GM19240 (cell line): Measurements from ENCODE around the gene FUCA1.
"Not testable (repeated sequence)": the region's sequence is repeated elsewhere in the genome, so short reads cannot be mapped to it uniquely, and the experiment has no call there.

Source experiments
- DNase-seq: peaks from one replicate; pipeline ENCODE4 v3.0.0; 2011; ENCODE audit warnings: low spot score; ENCODE audit not compliant: insufficient read length

The FUCA1 gene

DNA sequence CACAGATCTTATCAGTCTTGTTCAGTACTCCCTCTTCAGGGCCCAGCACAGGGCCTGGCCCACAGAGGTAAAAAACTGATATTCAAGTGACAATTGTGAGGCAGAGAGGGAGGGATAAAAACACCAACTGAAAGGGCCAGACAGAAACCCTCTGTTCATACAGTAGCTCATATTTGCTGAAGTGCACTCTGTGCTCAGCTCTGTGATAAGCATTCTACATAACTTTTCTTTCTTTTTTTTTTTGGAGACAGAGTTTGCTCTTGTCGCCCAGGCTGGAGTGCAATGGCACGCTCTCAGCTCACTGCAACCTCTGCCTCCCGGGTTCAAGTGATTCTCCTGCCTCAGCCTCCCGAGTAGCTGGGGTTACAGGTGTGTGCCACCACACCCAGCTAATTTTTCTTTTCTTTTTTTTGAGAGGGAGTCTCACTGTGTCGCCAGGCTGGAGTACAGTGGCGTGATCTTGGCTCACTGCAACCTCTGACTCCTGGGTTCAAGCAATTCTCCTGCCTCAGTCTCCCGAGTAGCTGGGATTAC, 65.2 kb downstream of the FUCA1 start:
- DNase-seq, result not testable (repeated sequence)

DNA sequence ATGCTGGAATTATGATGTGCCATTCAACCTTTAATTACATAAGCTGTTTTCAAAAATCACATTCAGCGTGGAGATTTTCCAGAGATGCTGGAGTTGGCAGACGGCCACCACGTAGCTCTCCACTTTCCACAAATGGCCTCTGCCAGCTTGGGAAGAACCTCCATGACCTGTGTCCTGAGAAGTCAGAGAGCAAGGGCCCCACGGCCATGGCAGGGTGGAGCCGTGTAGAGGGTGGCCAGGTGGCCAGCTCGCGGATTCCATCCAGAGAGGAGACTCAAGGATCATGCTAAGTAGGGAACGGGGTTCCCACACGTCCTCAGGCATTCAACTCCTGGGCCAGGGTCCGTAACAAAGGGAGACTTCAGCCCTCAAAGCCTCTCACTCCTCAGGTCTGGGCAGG, 66.2 kb downstream of the FUCA1 start:
- DNase-seq, result no peak

DNA sequence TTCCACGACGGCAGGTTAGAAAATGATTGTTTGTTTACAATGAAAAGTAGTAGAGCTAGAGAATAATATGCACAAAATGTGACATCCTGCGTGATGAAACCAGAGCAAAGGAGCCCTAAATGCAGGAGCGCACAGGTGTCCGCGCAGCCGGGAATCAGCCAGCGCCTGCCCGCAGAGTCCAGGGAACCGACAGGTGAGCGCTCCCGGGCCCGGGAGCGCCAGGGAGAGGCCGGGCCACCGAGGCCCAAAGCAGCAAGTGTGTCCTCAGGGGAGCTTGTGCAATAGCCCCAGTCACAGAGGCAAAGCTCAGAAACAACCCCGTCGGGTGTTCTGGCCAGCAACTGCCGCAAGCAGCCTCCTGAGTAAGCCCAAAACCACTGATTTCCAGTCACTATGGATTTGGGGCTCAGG, 66.7 kb downstream of the FUCA1 start:
- DNase-seq, result no peak

DNA sequence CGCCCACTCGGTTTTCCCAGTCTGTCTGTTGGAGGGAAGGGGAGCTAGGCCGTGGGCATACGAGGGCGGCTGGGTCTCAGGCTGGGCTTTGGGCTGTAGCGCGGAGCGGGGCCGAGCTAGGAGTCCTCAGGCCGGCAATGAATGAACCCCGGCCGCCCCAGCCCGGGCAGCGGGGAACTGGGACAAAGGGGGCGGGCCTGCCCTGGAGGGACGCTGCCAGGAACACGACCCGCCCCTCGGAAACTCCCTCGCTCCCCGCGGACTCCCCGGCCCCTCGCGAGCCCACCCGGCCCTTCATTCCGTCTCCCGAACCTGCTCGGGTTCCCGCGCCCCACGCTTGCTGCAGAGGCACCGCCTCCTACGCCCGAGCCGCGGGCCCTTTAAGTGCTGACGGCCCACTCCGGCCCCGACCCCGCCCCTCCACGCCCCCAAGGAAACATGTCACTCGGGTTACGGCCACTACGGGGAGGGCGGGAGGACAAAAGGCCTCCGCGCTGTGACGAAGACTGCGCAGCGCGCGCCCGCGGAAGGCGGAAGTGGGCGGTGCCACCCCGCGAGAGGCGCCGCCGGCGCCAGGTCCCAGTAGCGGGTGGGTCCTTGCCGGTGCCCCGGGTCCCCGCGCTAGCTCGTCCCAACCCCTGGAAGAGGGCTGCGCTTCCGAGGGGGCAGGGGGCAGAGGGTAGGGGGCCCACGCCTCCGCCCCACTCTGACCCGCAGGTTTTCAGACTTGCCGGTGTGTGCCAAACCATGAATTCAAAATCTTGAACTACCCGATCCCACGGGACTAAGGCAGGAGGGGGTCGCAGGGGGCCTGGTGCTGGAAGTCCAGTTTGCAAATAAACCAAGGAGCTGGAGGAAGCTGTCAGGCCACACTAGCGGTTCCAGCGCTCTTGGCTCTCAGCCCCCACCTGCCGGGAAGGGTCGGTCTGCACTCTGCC, 67.4 kb downstream of the FUCA1 start, which contains the start of gene GALE:
Gene GALE, minus strand, starts transcription at position 355 of the 938 bp plus-strand sequence. CDS start 1,747 bp downstream, outside the sequence.
- peak; percentile 92 for DNase-seq

DNA sequence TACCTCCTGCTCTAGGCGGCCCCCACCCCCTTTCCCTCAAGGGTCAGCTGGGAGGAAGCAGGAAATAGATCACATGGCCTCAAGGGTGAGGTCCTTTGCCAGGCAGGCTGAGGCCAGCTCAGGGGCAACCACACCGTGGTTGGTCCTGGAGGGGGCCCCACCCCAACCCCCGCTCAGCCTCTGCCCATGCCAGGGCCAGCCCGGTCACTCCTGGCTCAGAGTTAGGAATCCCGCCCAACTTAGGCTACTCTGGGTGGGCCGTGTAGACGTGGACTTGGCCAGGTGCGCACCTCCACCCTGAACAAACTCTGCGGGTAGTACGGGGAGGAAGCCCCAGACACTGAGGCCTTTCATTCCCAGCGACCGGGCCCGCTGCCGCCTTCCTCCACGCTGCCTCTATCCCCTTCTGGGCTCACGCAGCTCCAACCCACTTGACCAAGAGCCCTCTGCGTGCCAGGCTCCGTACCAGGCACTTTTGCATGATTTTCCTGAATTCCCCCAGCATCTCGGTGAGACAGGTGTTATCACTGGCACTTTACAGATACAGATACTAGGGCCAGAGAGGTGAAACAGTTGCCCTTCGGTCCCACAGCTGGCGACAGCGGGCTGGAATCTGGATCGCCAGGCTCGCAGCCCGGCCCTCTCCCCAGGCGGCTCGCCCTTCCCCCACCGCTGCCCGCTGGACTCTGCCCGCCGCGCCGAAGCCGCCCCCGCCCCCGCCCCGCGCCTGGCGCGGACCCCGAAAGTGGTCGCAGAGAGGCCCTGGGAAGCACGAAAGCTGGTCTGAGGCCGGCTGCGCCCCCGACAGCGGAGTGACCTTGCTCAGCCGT, 68.3 kb downstream of the FUCA1 start:
- peak; percentile 33 for DNase-seq

DNA sequence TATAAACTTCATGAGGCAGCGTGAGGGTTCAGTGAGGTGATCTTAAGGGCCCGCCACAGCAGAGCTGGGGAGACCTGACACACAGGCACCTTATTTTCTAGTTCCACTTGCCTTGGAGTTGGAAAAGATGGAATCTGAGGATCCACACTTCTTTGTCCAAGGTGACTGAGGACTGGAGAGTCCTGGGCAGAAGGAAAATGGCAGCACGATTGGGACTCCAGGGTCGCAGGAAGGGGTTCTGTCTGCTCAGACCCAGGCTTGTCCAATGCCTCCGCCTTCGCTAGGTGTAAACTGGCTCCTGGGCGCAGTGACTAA, 68.9 kb downstream of the FUCA1 start:
- no peak for DNase-seq

DNA sequence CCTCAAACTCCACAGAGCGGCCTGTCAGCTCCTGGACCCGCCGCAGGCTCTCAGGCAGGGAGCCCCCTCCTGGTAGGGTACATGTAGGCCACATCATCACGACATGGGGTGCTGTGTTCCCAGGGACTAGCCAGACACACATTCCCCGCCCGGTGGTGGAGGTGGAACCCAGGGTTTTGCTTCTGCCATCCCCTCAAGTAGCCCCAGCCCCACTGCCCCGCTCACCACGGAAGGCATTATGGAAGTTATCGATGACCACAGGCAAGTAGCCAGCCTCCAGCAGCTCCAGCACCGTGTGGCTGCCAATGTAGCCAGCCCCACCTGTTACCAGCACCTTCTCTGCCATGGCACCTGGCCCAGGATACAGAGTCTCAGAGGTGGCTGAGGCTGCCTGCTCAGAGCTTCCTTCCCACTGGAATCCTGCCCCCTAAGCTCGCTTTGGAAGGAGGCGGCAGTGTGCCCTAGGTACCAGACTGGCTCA, 69.4 kb downstream of the FUCA1 start:
- DNase-seq, result no peak

DNA sequence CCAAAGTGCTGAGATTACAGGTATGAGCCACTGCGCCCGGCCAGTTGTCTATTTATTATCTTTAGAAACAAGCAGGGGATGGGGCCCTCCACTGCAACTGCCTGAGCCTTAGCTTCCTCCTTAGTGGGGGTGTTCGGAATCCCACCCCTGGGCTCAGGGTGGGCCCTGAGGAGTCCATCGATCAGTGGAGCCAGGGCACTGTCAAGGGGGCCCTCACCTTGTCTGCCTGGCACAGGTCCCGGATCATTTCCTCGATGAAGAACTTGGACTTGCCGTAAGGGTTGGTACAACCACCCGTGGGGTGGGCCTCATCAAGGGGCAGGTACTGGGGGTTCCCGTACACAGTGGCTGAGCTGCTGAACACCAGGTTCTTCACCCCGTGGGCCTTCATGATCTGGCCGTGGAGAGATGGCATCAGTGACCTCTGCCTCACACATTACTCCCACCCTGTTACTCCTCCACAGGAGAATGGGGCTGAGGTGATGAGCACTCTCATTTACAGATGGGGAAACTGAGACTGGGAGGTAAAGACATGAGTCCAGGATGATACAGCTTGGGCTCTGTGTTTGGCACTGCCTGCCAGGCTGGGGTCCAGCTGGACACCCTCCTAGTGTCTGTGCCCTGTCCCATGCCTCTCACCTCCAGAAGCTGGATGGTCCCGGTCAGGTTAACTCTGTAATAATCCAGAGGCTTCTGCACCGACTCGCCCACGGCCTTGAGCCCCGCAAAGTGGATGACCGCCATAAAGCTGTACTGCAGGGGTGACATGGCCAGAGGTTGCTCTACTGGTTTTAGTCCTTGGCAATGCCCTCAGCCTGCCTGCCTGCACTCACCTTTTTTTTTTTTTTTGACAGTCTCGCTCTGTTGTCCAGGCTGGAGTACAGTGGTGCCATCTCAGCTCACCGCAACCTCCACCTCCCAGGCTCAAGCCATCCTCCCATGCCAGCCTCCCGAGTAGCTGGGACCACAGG, 70.3 kb downstream of the FUCA1 start:
- DNase-seq, result no peak

DNA sequence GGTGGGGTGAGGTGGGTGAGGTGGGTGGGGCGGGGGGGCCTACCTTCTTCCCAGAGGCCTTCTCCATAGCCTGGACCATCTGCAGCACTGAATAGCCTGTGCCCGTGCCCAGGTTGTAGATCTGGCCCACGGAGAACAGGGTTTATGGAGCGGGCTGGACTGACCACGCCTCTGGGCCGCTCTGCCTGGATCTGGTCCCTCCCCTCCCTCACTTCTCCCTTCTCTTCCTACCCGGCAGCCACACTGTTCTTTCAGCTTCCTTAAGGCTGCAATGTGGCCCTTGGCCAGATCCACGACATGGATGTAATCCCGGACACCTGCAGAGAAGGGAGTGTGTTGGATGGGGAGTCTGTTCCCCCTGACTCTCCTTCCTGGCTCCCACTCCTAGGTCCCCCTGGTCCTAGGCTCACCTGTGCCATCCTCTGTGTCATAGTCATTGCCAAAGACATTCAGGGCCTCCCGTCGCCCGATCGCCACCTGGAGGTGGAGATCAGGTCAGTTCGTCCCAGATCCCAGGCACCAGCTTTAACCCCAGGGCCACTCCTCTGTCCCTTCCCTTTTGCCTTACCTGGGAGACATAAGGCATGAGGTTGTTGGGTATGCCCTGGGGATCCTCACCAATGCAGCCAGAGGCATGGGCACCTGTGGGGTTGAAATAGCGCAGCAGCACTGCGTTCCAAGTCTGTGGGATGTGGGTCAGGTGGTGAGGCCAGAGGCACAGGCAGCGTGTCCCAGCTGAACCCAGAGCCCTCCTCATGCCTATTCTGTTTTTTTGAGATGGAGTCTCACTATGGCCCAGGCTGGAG, 71.4 kb downstream of the FUCA1 start:
- no peak for DNase-seq

DNA sequence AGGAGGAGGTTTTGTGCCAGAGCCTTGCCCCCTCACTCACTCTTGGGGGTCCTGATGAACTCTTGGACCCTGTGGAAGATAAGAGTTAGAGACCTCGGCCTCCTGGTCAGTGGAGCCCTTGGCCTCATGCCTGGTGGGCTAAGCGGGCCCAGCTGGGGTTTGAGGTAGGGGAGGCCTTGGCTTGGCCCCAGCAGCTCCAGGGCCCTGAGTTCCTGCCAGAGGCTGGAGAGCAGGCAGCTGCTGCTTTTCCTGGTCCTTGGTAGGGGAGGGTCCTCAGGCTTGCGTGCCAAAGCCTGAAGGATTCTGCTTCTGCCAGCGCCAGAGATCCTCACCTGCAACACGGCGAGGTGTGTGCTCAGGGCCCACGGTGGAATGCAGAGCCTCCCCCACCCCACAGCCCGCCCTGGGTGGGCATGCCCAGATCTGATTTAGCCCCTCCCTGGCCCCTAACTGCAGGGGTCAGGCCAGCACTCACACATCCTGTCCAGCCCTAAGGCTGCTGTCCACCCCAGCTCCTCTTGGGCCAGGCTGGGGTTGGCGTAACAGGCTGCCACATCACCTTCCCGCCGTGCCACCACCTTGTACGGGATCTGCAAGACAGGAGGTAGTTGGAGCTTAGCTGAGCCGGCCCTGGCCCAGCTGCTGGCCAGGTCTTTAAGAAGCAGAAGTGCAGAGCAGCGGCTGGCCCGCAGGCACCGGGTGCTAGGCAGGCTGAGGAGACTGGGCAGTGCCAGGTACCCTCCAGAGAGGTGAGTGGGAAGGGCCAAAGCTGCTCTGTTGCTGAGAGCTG, 72.2 kb downstream of the FUCA1 start:
- DNase-seq, result no peak
